B cell (primary cell): ENCODE data around the gene GRAMD1C. TPM values are rescaled to one million over a fixed set of nuclear protein-coding genes. Genes with fewer than 3 reads are reported as not detected.

Experiments used
- ATAC-seq: fragments of 200-7000 bp; cut with Tn5 transposase; one replicate; pipeline ENCODE4 v1.10.0; 2021; ENCODE audit warnings: low read depth, mild to moderate bottlenecking, moderate number of reproducible peaks, moderate library complexity
- CTCF ChIA-PET: fragments of 350-600 bp; sonication (Branson Sonifier 250); formaldehyde crosslinking; loops from one replicate; lab custom pipeline; 2021; ENCODE audit warnings: antibody characterized with exemption, inconsistent platforms; lab: Charles Lee
- POLR2A ChIA-PET: fragments of 350-600 bp; sonication (Branson Sonifier 250); formaldehyde crosslinking; loops from one replicate; lab custom pipeline; 2021; ENCODE audit warnings: antibody characterized with exemption; lab: Charles Lee
- DNase-seq: peaks from one replicate; pipeline ENCODE4 v3.0.0; 2013
- H2AFZ ChIP-seq: 2 replicates; pipeline ENCODE4 v1.6.1; 2012; ENCODE audit warnings: mild to moderate bottlenecking, low read depth, low read length; ENCODE audit not compliant: insufficient read depth, poor library complexity, severe bottlenecking
- H3K27ac ChIP-seq, 2 donors: 1 replicate in 1 of 2; 2 replicates in 1 of 2; pipeline ENCODE4 v1.5.1; 2012 to 2013; ENCODE audit warnings: low read length in 2 of 2, mild to moderate bottlenecking in 2 of 2, moderate library complexity in 1 of 2
- H3K27me3 ChIP-seq, 4 experiments: fragments of 200-600 bp in 1 of 4; sonication (generic) in 1 of 4; replicated peaks in 1 of 4; 1 replicate in 2 of 4; 2 replicates in 2 of 4; pipeline versions ENCODE4 v1.6.1 to v1.7.0; 2013 to 2016; ENCODE audit warnings: low read length in 3 of 4, mild to moderate bottlenecking in 2 of 4, mixed read lengths in 1 of 4, moderate library complexity in 1 of 4; ENCODE audit not compliant: insufficient read depth in 4 of 4, control insufficient read depth in 3 of 4; ENCODE audit errors: control extremely low read depth in 1 of 4
- H3K36me3 ChIP-seq, 2 experiments: replicated peaks in 1 of 2; 1 replicate in 1 of 2; 2 replicates in 1 of 2; pipeline versions ENCODE4 v1.6.1 to v1.7.1; 2013; ENCODE audit warnings: low read length in 1 of 2; ENCODE audit not compliant: insufficient read depth in 2 of 2, control insufficient read depth in 1 of 2; ENCODE audit errors: control extremely low read depth in 1 of 2, extremely low read depth in 1 of 2
- H3K4me1 ChIP-seq, 2 donors: fragments of 200-600 bp in 1 of 2; sonication (generic) in 1 of 2; 1 replicate in 1 of 2; 2 replicates in 1 of 2; pipeline versions ENCODE4 v1.5.1 to v1.6.1; 2013 to 2017; ENCODE audit warnings: low read length in 2 of 2; ENCODE audit not compliant: control insufficient read depth in 2 of 2, insufficient read depth in 2 of 2
- H3K4me2 ChIP-seq: replicated peaks from 2 replicates; pipeline ENCODE3; 2012; ENCODE audit warnings: mild to moderate bottlenecking, low read depth, low read length; ENCODE audit not compliant: poor library complexity, severe bottlenecking
- H3K4me3 ChIP-seq, 5 experiments: fragments of 200-600 bp in 1 of 5; sonication (generic) in 1 of 5; 1 replicate in 3 of 5; 2 replicates in 2 of 5; pipeline versions ENCODE4 v1.5.1 to v1.7.0; 2011 to 2016; ENCODE audit warnings: low read length in 4 of 5, mild to moderate bottlenecking in 4 of 5, low read depth in 2 of 5, control low read depth in 1 of 5, moderate library complexity in 1 of 5; ENCODE audit not compliant: insufficient read depth in 1 of 5; ENCODE audit errors: control extremely low read depth in 1 of 5, extremely low read depth in 1 of 5
- H3K79me2 ChIP-seq: fragments of 200-600 bp; sonication (generic); one replicate; pipeline ENCODE4 v1.6.0; 2016; ENCODE audit warnings: low read length; ENCODE audit not compliant: control insufficient read depth, insufficient read depth
- H3K9ac ChIP-seq: fragments of 200-600 bp; sonication (generic); 2 replicates; pipeline ENCODE4 v1.6.1; 2017; ENCODE audit warnings: mild to moderate bottlenecking, low read length, moderate library complexity
- H3K9me3 ChIP-seq, 3 donors: one replicate each; pipeline versions ENCODE4 v1.6.1 to v1.7.1; 2013; ENCODE audit warnings: low read length in 2 of 3; ENCODE audit not compliant: control insufficient read depth in 2 of 3, insufficient read depth in 1 of 3; ENCODE audit errors: control extremely low read depth in 1 of 3
- H4K20me1 ChIP-seq: 2 replicates; pipeline ENCODE4 v1.6.0; 2012; ENCODE audit warnings: mild to moderate bottlenecking, low read length; ENCODE audit not compliant: insufficient read depth, control insufficient read depth, poor library complexity, severe bottlenecking
- H3K27ac Mint-ChIP-seq: one replicate; pipeline ENCODE4 v1.8.0; 2021; ENCODE audit warnings: mixed read lengths
- H3K27me3 Mint-ChIP-seq: one replicate; pipeline ENCODE4 v1.8.0; 2021; ENCODE audit warnings: mixed read lengths
- H3K4me1 Mint-ChIP-seq: one replicate; pipeline ENCODE4 v1.8.0; 2021; ENCODE audit warnings: mixed read lengths
- H3K4me3 Mint-ChIP-seq: one replicate; pipeline ENCODE4 v1.8.0; 2021; ENCODE audit warnings: mixed read lengths
- H3K9me3 Mint-ChIP-seq: one replicate; pipeline ENCODE4 v1.8.0; 2022; ENCODE audit warnings: mixed read lengths; ENCODE audit not compliant: insufficient read depth
- CTCF ChIP-seq: fragments of 200-600 bp; IDR thresholded peaks from one replicate; pipeline ENCODE4 v1.8.0; 2022; ENCODE audit warnings: antibody characterized with exemption, mild to moderate bottlenecking
- EZH2 ChIP-seq: IDR thresholded peaks from 2 replicates; pipeline ENCODE4 v1.6.1; 2012; ENCODE audit warnings: borderline replicate concordance, low read depth, mild to moderate bottlenecking, moderate library complexity, low read length; ENCODE audit not compliant: insufficient read depth, poor library complexity, severe bottlenecking
- whole genome bisulfite sequencing: methylation state at CpG from one replicate; pipeline ENCODE4 v1.1.5; 2013; ENCODE audit warnings: missing lambda C conversion rate; ENCODE audit not compliant: insufficient coverage; 5-methylcytosine and 5-hydroxymethylcytosine counted together
- intact Hi-C: fragments of 100-400 bp; cut with micrococcal nuclease; formaldehyde crosslinking; loops from one replicate; pipeline ENCODE4 v1.10.0; 2022
- polyA plus RNA-seq: library from polyadenylated mRNA; depleted of rRNA; stranded (reverse); fragments of >200 nt; gene quantifications from 2 replicates; pipeline ENCODE4 v1.2.3, GENCODE V29; 2012
- total RNA-seq, 2 donors: library from RNA; stranded (reverse); fragments of 120-200 nt in 1 of 2; gene quantifications; 1 replicate in 1 of 2; 2 replicates in 1 of 2; pipeline versions ENCODE4 v1.2.3 to v1.2.4, GENCODE V29; 2013 to 2022

GRAMD1C gene
- total and polyA plus RNA-seq, 2 donors (not counting 1 experiment from before 2014, with no cell fraction given), result 8.5 to 47.1 TPM

GRCh38 chr3:113898892-113899291, 60.3 kb downstream of the GRAMD1C start:
- ATAC-seq, result no peak
- ChIA-PET POLR2A (no interaction called here), CTCF (interaction anchor here (1.5 kb wide), 1 partner anchor 54 kb away, joined by 4 read pairs; no protein-coding TSS in a partner anchor)
- no peak overlapping the region for H3K4me2 ChIP-seq
- H3K9me3 ChIP-seq, result no peaks in the 10 kb centered on the region
- no peaks in the 10 kb centered on the region for H3K27me3 ChIP-seq
- no peaks in the 10 kb centered on the region for H3K4me1 ChIP-seq
- intact Hi-C loops, result no loop called here
- Mint-ChIP-seq H3K4me3 (no peak overlapping the region), H3K27ac (no peak overlapping the region), H3K4me1 (peaks cover 6% of the 10 kb centered on the region), H3K27me3 (no peaks in the 10 kb centered on the region), H3K9me3 (no peaks in the 10 kb centered on the region)
- H3K36me3 ChIP-seq, result no peaks in the 10 kb centered on the region
- H3K9ac ChIP-seq, result no peak overlapping the region
- no CpG with 5 or more reads among the region's 2 CpGs for WGBS
- no peaks in the 10 kb centered on the region for H4K20me1 ChIP-seq
- H3K27ac ChIP-seq, result no peak overlapping the region
- H2AFZ ChIP-seq, result no peak overlapping the region
- H3K4me3 ChIP-seq, result no peak overlapping the region
- no peak for DNase-seq
- TF ChIP-seq EZH2, result no peak
- no peak for TF ChIP-seq CTCF
- H3K79me2 ChIP-seq, result no peaks in the 10 kb centered on the region

GRCh38 chr3:113906568-113907140, 68.1 kb downstream of the GRAMD1C start:
- Histone ChIP-seq H3K4me2 (no peak overlapping the region), H3K79me2 (no peaks in the 10 kb centered on the region), H2AFZ (no peak overlapping the region), H3K27ac (no peak overlapping the region), H3K27me3 (no peaks in the 10 kb centered on the region), H3K9me3 (no peaks in the 10 kb centered on the region), H4K20me1 (no peaks in the 10 kb centered on the region), H3K4me1 (no peaks in the 10 kb centered on the region), H3K9ac (no peak overlapping the region), H3K4me3 (no peak overlapping the region), H3K36me3 (no peaks in the 10 kb centered on the region)
- POLR2A ChIA-PET, result no interaction called here
- no peaks in the 10 kb centered on the region for H3K27me3 Mint-ChIP-seq
- CTCF ChIA-PET, result interaction anchor here (1.1 to 1.5 kb wide), 3 partner anchors 11 to 170 kb away, joined by 3 to 7 read pairs (median 4); no protein-coding TSS in a partner anchor
- H3K27ac Mint-ChIP-seq, result no peak overlapping the region
- H3K4me1 Mint-ChIP-seq, result no peaks in the 10 kb centered on the region
- no peaks in the 10 kb centered on the region for H3K9me3 Mint-ChIP-seq
- intact Hi-C loops, result no loop called here
- DNase-seq, result no peak
- TF ChIP-seq EZH2, result no peak
- TF ChIP-seq CTCF, result no peak
- H3K4me3 Mint-ChIP-seq, result no peak overlapping the region
- no CpG with 5 or more reads among the region's 4 CpGs for WGBS
- ATAC-seq, result no peak
